Calu3 (cell line): ENCODE data around the gene TDRD9. TPM values are rescaled to one million over a fixed set of nuclear protein-coding genes. Genes with fewer than 3 reads are reported as not detected.

Source experiments
- BruUV-seq: library from RNA; stranded (reverse); fragments of 400-500 nt; replicated peaks from 2 replicates; lab custom pipeline; 2021; lab: Mats Ljungman, UMichigan
- CTCF ChIA-PET: fragments of 300-600 bp; sonication (Branson Sonifier 250); formaldehyde crosslinking; loops from one replicate; lab custom pipeline; 2022; ENCODE audit warnings: antibody characterized with exemption; lab: Charles Lee
- DNase-seq: peaks from one replicate; pipeline ENCODE4 v3.0.0; 2022
- H3K27ac Mint-ChIP-seq: one replicate; pipeline ENCODE4 v1.8.0; 2022; ENCODE audit warnings: mixed read lengths; ENCODE audit not compliant: unreplicated experiment
- H3K27me3 Mint-ChIP-seq: one replicate; pipeline ENCODE4 v1.8.0; 2022; ENCODE audit warnings: mixed read lengths; ENCODE audit not compliant: unreplicated experiment
- H3K36me3 Mint-ChIP-seq: one replicate; pipeline ENCODE4 v1.8.0; 2022; ENCODE audit warnings: mild to moderate bottlenecking, moderate library complexity, mixed read lengths; ENCODE audit not compliant: insufficient read depth, unreplicated experiment
- H3K4me1 Mint-ChIP-seq: one replicate; pipeline ENCODE4 v1.8.0; 2022; ENCODE audit warnings: mild to moderate bottlenecking, low read depth, mixed read lengths; ENCODE audit not compliant: unreplicated experiment
- H3K4me3 Mint-ChIP-seq: one replicate; pipeline ENCODE4 v1.8.0; 2022; ENCODE audit warnings: mild to moderate bottlenecking, low read depth, moderate library complexity, mixed read lengths; ENCODE audit not compliant: unreplicated experiment
- H3K9me3 Mint-ChIP-seq: one replicate; pipeline ENCODE4 v1.8.0; 2022; ENCODE audit warnings: low read depth, mixed read lengths; ENCODE audit not compliant: unreplicated experiment
- CTCF ChIP-seq: fragments of 200-600 bp; IDR thresholded peaks from one replicate; pipeline ENCODE4 v1.8.0; 2022; ENCODE audit warnings: antibody characterized with exemption; ENCODE audit not compliant: unreplicated experiment
- intact Hi-C: fragments of 100-400 bp; cut with micrococcal nuclease; formaldehyde crosslinking; loops from one replicate; pipeline ENCODE4 v1.10.0; 2022; ENCODE audit not compliant: unreplicated experiment
- total RNA-seq: library from RNA; stranded (reverse); gene quantifications from 2 replicates; pipeline ENCODE4 v1.2.3, GENCODE V29; 2022

The TDRD9 gene
- total RNA-seq, 1 experiment from 2014 or later, result not detected

GRCh38 chr14:104023325-104024055, 95.2 kb downstream of the TDRD9 start:
- Mint-ChIP-seq H3K27me3 (peaks cover 5% of the 10 kb centered on the region), H3K9me3 (no peaks in the 10 kb centered on the region), H3K36me3 (no peaks in the 10 kb centered on the region), H3K27ac (no peak overlapping the region), H3K4me3 (no peak overlapping the region), H3K4me1 (no peaks in the 10 kb centered on the region)
- TF ChIP-seq CTCF, result no peak
- no TSS peak for BruUV-seq
- CTCF ChIA-PET, result no interaction called here
- no peak for DNase-seq
- intact Hi-C loops, result no loop called here

DNA sequence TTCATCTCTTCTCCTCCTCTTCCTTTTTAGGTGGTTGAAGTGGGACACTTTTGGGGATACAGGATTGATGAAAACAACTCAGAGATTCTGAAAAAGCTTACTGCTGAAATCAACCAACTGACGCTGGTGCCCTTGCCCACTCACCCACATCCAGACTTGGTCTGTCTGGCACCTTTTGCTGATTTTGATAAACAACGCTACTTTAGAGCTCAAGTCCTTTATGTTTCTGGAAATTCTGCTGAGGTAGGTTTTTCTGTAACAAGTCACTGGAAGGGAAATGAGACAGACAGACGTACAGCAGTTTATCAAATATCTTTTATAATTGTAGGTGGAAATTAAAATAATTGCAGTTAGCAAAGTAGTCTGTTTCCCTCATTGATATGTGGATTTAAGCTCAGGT, 97.3 kb downstream of the TDRD9 start:
- Mint-ChIP-seq H3K4me3 (no peak overlapping the region), H3K9me3 (no peaks in the 10 kb centered on the region), H3K27me3 (peaks cover 20% of the 10 kb centered on the region), H3K27ac (no peak overlapping the region), H3K36me3 (no peaks in the 10 kb centered on the region), H3K4me1 (no peaks in the 10 kb centered on the region)
- TF ChIP-seq CTCF, result no peak
- intact Hi-C loops, result no loop called here
- CTCF ChIA-PET, result no interaction called here
- BruUV-seq, result no TSS peak
- DNase-seq, result no peak

- no TSS peak for BruUV-seq
- no peaks in the 10 kb centered on the region for H3K9me3 Mint-ChIP-seq
- TF ChIP-seq CTCF, result no peak
- DNase-seq, result no peak
- H3K4me1 Mint-ChIP-seq, result no peaks in the 10 kb centered on the region
- H3K27me3 Mint-ChIP-seq, result peaks cover 20% of the 10 kb centered on the region
- CTCF ChIA-PET, result no interaction called here
- intact Hi-C loops, result no loop called here
- H3K36me3 Mint-ChIP-seq, result no peaks in the 10 kb centered on the region
- no peak overlapping the region for H3K4me3 Mint-ChIP-seq
- H3K27ac Mint-ChIP-seq, result no peak overlapping the region
Observed at GRCh38 chr14:104026024-104026423, 97.8 kb downstream of the TDRD9 start.

DNA sequence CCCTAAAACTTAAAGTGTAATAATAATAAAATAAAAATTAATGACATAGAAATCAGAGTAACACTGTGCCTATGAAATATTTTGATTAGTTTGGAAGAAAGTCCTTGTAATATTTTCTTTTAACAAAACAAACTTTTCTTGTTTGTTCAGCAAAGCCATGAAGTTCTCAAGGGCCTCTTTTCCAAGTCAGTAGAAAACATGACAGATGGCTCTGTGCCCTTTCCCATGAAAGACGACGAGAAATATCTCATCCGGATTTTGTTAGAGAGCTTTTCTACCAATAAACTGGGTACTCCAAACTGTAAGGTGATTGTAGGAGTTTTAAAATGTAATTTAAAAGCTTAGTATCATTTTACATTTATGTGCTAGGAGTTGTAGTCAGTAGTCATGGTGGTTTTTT, 102.7 kb downstream of the TDRD9 start:
- TF ChIP-seq CTCF, result no peak
- H3K27ac Mint-ChIP-seq, result no peak overlapping the region
- CTCF ChIA-PET, result no interaction called here
- no peaks in the 10 kb centered on the region for H3K4me1 Mint-ChIP-seq
- H3K4me3 Mint-ChIP-seq, result no peak overlapping the region
- no TSS peak for BruUV-seq
- intact Hi-C loops, result no loop called here
- H3K9me3 Mint-ChIP-seq, result no peaks in the 10 kb centered on the region
- DNase-seq, result no peak
- H3K36me3 Mint-ChIP-seq, result no peaks in the 10 kb centered on the region
- H3K27me3 Mint-ChIP-seq, result peaks cover 42% of the 10 kb centered on the region
